Stimulated activated CD8-positive, alpha-beta memory T cell treated with anti-CD3 and anti-CD28 coated beads, Interleukin-15, amount 100 ng/mL, for 24 hours (primary cell): ENCODE data around the gene ZNF385B.

ENCODE experiments used
- DNase-seq: peaks from one replicate; pipeline ENCODE4 v3.0.0-alpha.2; 2020; ENCODE audit warnings: low read depth

ZNF385B gene

GRCh38 chr2:179438654-179439053 is 422.8 kb downstream of the ZNF385B start:
- no peak for DNase-seq

GRCh38 chr2:179437430-179437829 is 424.0 kb downstream of the ZNF385B start:
- DNase-seq, result no peak

- DNase-seq, result no peak
Observed at GRCh38 chr2:179435566-179435965, 425.8 kb downstream of the ZNF385B start.

GRCh38 chr2:179435000-179435399 is 426.4 kb downstream of the ZNF385B start:
- no peak for DNase-seq

- no peak for DNase-seq
Observed at GRCh38 chr2:179434357-179434756, 427.1 kb downstream of the ZNF385B start.

GRCh38 chr2:179432751-179433150 is 428.7 kb downstream of the ZNF385B start:
- no peak for DNase-seq

GRCh38 chr2:179429597-179429996 is 431.8 kb downstream of the ZNF385B start:
- DNase-seq, result no peak

- DNase-seq, result no peak
Observed at GRCh38 chr2:179429060-179429471, 432.3 kb downstream of the ZNF385B start.

- no peak for DNase-seq
Observed at GRCh38 chr2:179428649-179429048, 432.8 kb downstream of the ZNF385B start.

GRCh38 chr2:179427065-179427464 is 434.3 kb downstream of the ZNF385B start:
- DNase-seq, result no peak

GRCh38 chr2:179424571-179424970 is 436.8 kb downstream of the ZNF385B start:
- no peak for DNase-seq

- no peak for DNase-seq
Observed at GRCh38 chr2:179422037-179422643, 439.3 kb downstream of the ZNF385B start.

- no peak for DNase-seq
Observed at GRCh38 chr2:179417436-179417949, 443.9 kb downstream of the ZNF385B start.

GRCh38 chr2:179412112-179412511 is 449.3 kb downstream of the ZNF385B start:
- DNase-seq, result no peak

GRCh38 chr2:179410552-179411356 is 450.7 kb downstream of the ZNF385B start:
- DNase-seq, result no peak

- DNase-seq, result no peak
Observed at GRCh38 chr2:179403624-179404023, 457.8 kb downstream of the ZNF385B start.

GRCh38 chr2:179393481-179393880 is 467.9 kb downstream of the ZNF385B start:
- DNase-seq, result no peak
